IMR-90 (cell line): ENCODE results near the gene NOS3. TPM values are rescaled to one million over a fixed set of nuclear protein-coding genes. Genes with fewer than 3 reads are reported as not detected.

ENCODE experiments used
- ATAC-seq: fragments of 200-7000 bp; cut with Tn5 transposase; 2 replicates; pipeline ENCODE4 v1.9.1; 2020; ENCODE audit warnings: low read depth, mild to moderate bottlenecking, moderate library complexity
- BruUV-seq: library from RNA; stranded (reverse); fragments of 400-500 nt; replicated peaks from 2 replicates; lab custom pipeline; 2021; lab: Mats Ljungman, UMichigan
- CTCF ChIA-PET: fragments of 300-600 bp; formaldehyde crosslinking; extraction: SDS; loops from one replicate; lab custom pipeline; 2021; ENCODE audit warnings: antibody characterized with exemption; lab: Yijun Ruan, JAX
- POLR2A ChIA-PET: fragments of 300-600 bp; sonication (Branson Sonifier 250); formaldehyde crosslinking; loops from one replicate; lab custom pipeline; 2022; ENCODE audit warnings: antibody characterized with exemption; ENCODE audit not compliant: unreplicated experiment; lab: Charles Lee
- DNase-seq: peaks from one replicate; pipeline ENCODE4 v3.0.0; 2013
- H2AFZ ChIP-seq: replicated peaks from 2 replicates; pipeline ENCODE3; 2013; ENCODE audit warnings: low read length, mild to moderate bottlenecking; ENCODE audit not compliant: poor library complexity
- H2AK5ac ChIP-seq: 2 replicates; pipeline ENCODE4 v1.6.1; 2013; ENCODE audit warnings: low read depth, low read length, inconsistent platforms
- H2AK9ac ChIP-seq: replicated peaks from 2 replicates; pipeline ENCODE3; 2013; ENCODE audit warnings: mild to moderate bottlenecking, low read depth, low read length, moderate library complexity; ENCODE audit not compliant: poor library complexity
- H2BK120ac ChIP-seq: 2 replicates; pipeline ENCODE4 v1.6.1; 2013; ENCODE audit warnings: low read depth, low read length, inconsistent platforms
- H2BK15ac ChIP-seq: 3 replicates; pipeline ENCODE4 v1.6.1; 2013; ENCODE audit warnings: low read depth, low read length, inconsistent platforms
- H2BK20ac ChIP-seq: 2 replicates; pipeline ENCODE4 v1.6.1; 2013; ENCODE audit warnings: low read depth, mild to moderate bottlenecking, inconsistent platforms, low read length, moderate library complexity
- H2BK5ac ChIP-seq: 2 replicates; pipeline ENCODE4 v1.6.1; 2013; ENCODE audit warnings: mild to moderate bottlenecking, low read depth, low read length, inconsistent platforms; ENCODE audit not compliant: poor library complexity, severe bottlenecking
- H3K14ac ChIP-seq: replicated peaks from 2 replicates; pipeline ENCODE4 v1.6.1; 2013; ENCODE audit warnings: low read depth, low read length, inconsistent platforms
- H3K18ac ChIP-seq: 2 replicates; pipeline ENCODE4 v1.6.1; 2013; ENCODE audit warnings: low read depth, low read length, control low read depth
- H3K23ac ChIP-seq: 2 replicates; pipeline ENCODE4 v1.6.1; 2013; ENCODE audit warnings: low read depth, low read length, inconsistent platforms
- H3K27ac ChIP-seq: 2 replicates; pipeline ENCODE4 v1.5.1; 2013; ENCODE audit warnings: mild to moderate bottlenecking, control low read depth, low read length; ENCODE audit not compliant: insufficient read depth
- H3K27me3 ChIP-seq: 2 replicates; pipeline ENCODE4 v1.6.1; 2013; ENCODE audit warnings: low read length; ENCODE audit not compliant: control insufficient read depth, insufficient read depth
- H3K36me3 ChIP-seq: 2 replicates; pipeline ENCODE4 v1.6.1; 2013; ENCODE audit warnings: low read length, mixed read lengths; ENCODE audit not compliant: control insufficient read depth, insufficient read depth
- H3K4ac ChIP-seq: 2 replicates; pipeline ENCODE4 v1.6.1; 2013; ENCODE audit warnings: low read depth, low read length, inconsistent platforms
- H3K4me1 ChIP-seq: 2 replicates; pipeline ENCODE4 v1.6.1; 2013; ENCODE audit warnings: low read length, mixed read lengths; ENCODE audit not compliant: control insufficient read depth, insufficient read depth
- H3K4me2 ChIP-seq: 2 replicates; pipeline ENCODE4 v1.6.1; 2013; ENCODE audit warnings: low read depth, mild to moderate bottlenecking, control low read depth, low read length, moderate library complexity
- H3K4me3 ChIP-seq: 2 replicates; pipeline ENCODE4 v1.5.1; 2013; ENCODE audit warnings: low read depth, mild to moderate bottlenecking, control low read depth, low read length, moderate library complexity; ENCODE audit not compliant: insufficient read depth
- H3K56ac ChIP-seq: 2 replicates; pipeline ENCODE4 v1.6.1; 2013; ENCODE audit warnings: low read length, inconsistent platforms; ENCODE audit not compliant: insufficient read depth; ENCODE audit errors: extremely low read depth
- H3K79me1 ChIP-seq, 2 experiments: 2 replicates each; pipeline ENCODE4 v1.6.1; 2013; ENCODE audit warnings: low read length in 2 of 2, inconsistent platforms in 1 of 2, low read depth in 1 of 2
- H3K9ac ChIP-seq: 2 replicates; pipeline ENCODE4 v1.6.1; 2013; ENCODE audit warnings: low read depth, low read length, control low read depth
- H3K9me1 ChIP-seq: 2 replicates; pipeline ENCODE4 v1.6.1; 2013; ENCODE audit warnings: low read length, inconsistent platforms; ENCODE audit not compliant: insufficient read depth
- H3K9me3 ChIP-seq: 2 replicates; pipeline ENCODE4 v1.6.1; 2013; ENCODE audit warnings: low read length; ENCODE audit not compliant: control insufficient read depth, insufficient read depth
- H4K20me1 ChIP-seq: 2 replicates; pipeline ENCODE4 v1.6.1; 2013; ENCODE audit warnings: low read length, inconsistent platforms; ENCODE audit not compliant: insufficient read depth
- H4K5ac ChIP-seq: 2 replicates; pipeline ENCODE4 v1.6.1; 2013; ENCODE audit warnings: mild to moderate bottlenecking, low read depth, low read length, control low read depth
- H4K8ac ChIP-seq, 2 experiments: 2 replicates each; pipeline ENCODE4 v1.6.1; 2013; ENCODE audit warnings: low read depth in 2 of 2, low read length in 2 of 2, control low read depth in 1 of 2, inconsistent platforms in 1 of 2
- H4K91ac ChIP-seq: 2 replicates; pipeline ENCODE4 v1.6.1; 2013; ENCODE audit warnings: low read depth, low read length, inconsistent platforms; ENCODE audit not compliant: insufficient read depth
- BHLHE40 ChIP-seq: fragments of 150-350 bp; IDR thresholded peaks from 2 replicates; pipeline ENCODE4 v1.6.1; 2016; ENCODE audit warnings: mild to moderate bottlenecking, low read depth, low read length
- CHD1 ChIP-seq: IDR thresholded peaks from 2 replicates; pipeline ENCODE4 v1.6.1; 2012; ENCODE audit warnings: low read depth, low read length, improper control_type of control experiment
- MAFK ChIP-seq: IDR thresholded peaks from 2 replicates; pipeline ENCODE4 v1.6.1; 2012; ENCODE audit warnings: low read depth, low read length, improper control_type of control experiment
- MAZ ChIP-seq: IDR thresholded peaks from 2 replicates; pipeline ENCODE4 v1.6.1; 2012; ENCODE audit warnings: low read depth, mild to moderate bottlenecking, low read length, improper control_type of control experiment, moderate library complexity, borderline replicate concordance
- NFE2L2 ChIP-seq: fragments of 150-350 bp; IDR thresholded peaks from 2 replicates; pipeline ENCODE4 v1.6.1; 2016; ENCODE audit warnings: low read depth, mild to moderate bottlenecking, low read length
- POLR2A ChIP-seq: IDR thresholded peaks from 2 replicates; pipeline ENCODE4 v1.6.1; 2012; ENCODE audit warnings: mild to moderate bottlenecking, low read depth, low read length
- RAD21 ChIP-seq: IDR thresholded peaks from 2 replicates; pipeline ENCODE4 v1.6.1; 2012; ENCODE audit warnings: low read length, improper control_type of control experiment
- WGBS, 2 experiments: methylation state at CpG; one replicate each; pipeline versions ENCODE4 v1.1.5 to v1.1.7; 2013; ENCODE audit warnings: missing lambda C conversion rate in 2 of 2; ENCODE audit not compliant: insufficient read length in 1 of 2; ENCODE audit errors: extremely low coverage in 2 of 2; 5-methylcytosine and 5-hydroxymethylcytosine counted together
- dilution Hi-C: fragments of 300-500 bp; cut with HindIII; formaldehyde crosslinking; loops from one replicate; pipeline ENCODE4 v1.14.3; 2018; ENCODE audit warnings: low sequenced_read_pairs; ENCODE audit not compliant: unreplicated experiment
- in situ Hi-C: fragments of 300-500 bp; cut with MboI; formaldehyde crosslinking; loops from 3 replicates; pipeline ENCODE4 v1.14.3; 2019; ENCODE audit warnings: low sequenced_read_pairs, inconsistent platforms, mixed read lengths
- intact Hi-C: fragments of 100-400 bp; cut with micrococcal nuclease; formaldehyde crosslinking; loops from 2 replicates; pipeline ENCODE4 v1.10.0; 2022
- polyA plus RNA-seq, 3 experiments: library from polyadenylated mRNA; depleted of rRNA; stranded (reverse); fragments of >200 nt; gene quantifications; 2 replicates each; pipeline ENCODE4 v1.2.3, GENCODE V29; 2012; ENCODE audit warnings: low replicate concordance in 1 of 3
- total RNA-seq: library from RNA; depleted of rRNA; stranded (reverse); fragments of >200 nt; gene quantifications from 2 replicates; pipeline ENCODE4 v1.2.3, GENCODE V29; 2012
- TF ChIP-seq, protein P1 (sequence below): fragments of 150-350 bp; IDR thresholded peaks from 2 replicates; pipeline ENCODE4 v1.6.1; 2016; ENCODE audit warnings: low read depth, mild to moderate bottlenecking, low read length, moderate library complexity, borderline replicate concordance
- TF ChIP-seq, protein P2 (sequence below): conservative IDR thresholded peaks from 2 replicates; pipeline ENCODE4 v1.5.1; 2012; ENCODE audit warnings: mild to moderate bottlenecking, low read depth, low read length, improper control_type of control experiment

NOS3 gene
- total and polyA plus RNA-seq, 2 of the 4 experiments (the other 2 are of a cell fraction) = 0.72 to 2.0 TPM

DNA sequence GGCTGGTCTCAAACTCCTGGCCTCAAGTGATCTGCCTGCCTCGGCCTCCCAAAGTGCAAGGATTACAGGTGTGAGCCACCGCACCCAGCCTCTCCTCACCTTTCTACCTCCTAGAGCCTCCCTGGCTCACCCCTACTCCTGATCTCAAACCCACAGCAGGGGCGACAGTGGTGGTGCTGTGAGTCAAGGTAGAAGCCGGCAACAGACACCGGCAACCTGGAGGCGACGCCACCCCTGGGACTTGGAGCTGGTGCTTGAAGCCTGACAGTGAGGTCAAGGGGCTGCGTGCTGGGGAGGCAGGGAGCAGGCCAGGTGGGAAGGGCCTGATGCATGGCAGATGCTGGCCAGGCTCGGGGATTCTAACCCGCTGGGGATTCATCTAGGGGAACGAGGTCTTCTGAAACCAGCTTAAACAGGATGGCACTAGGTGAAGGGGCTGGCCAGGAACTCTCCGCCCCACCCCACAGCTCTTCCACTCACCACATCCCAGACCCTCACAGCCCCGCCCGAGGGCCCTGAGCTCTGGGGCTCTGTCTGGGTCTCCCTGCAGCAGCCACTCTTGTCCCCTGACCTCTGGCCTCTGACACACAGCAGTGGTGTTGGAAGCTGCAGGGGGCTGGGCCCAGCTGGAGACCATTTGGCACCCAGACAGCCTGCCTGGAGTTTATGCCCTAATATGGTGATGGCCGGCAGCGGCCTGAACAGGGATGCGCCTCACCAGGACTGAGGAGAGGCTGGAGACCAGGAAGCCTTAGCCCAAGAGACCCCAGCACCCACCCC, 29.1 kb upstream of the NOS3 start:
- Histone ChIP-seq H2BK5ac (no peak overlapping the region), H3K36me3 (no peaks in the 10 kb centered on the region; the same call in 1 of the 2 replicates), H2AK9ac (peak overlapping the region; percentile 18), H4K20me1 (no peaks in the 10 kb centered on the region), H3K14ac (0 out of 2 replicates have a peak overlapping the region, but pooled peaks have one; percentile 73), H2BK120ac (peak overlapping the region; percentile 66), H2BK15ac (no peak overlapping the region), H3K23ac (no peak overlapping the region), H3K4me3 (no peak overlapping the region), H3K4me2 (no peak overlapping the region), H2BK20ac (peak overlapping the region; percentile 64), H2AFZ (peak overlapping the region; percentile 52), H3K27me3 (no peaks in the 10 kb centered on the region; the same call in 1 of the 2 replicates), H3K56ac (0 out of 2 replicates have a peak overlapping the region, but pooled peaks have one; percentile 46), H3K9me3 (no peaks in the 10 kb centered on the region), H4K8ac (peak overlapping the region; percentile 78 to 85; a peak in 3 of 4 replicates), H2AK5ac (peak overlapping the region; percentile 52), H3K4ac (peak overlapping the region; percentile 71), H3K27ac (peak overlapping the region; percentile 79), H3K9me1 (no peaks in the 10 kb centered on the region), H3K4me1 (peaks cover 13% of the 10 kb centered on the region; the same call in 1 of the 2 replicates), H3K18ac (peak overlapping the region; percentile 63; the same call in 1 of the 2 replicates), H3K79me1 (no peaks in the 10 kb centered on the region), H4K5ac (peak overlapping the region; percentile 86), H3K9ac (peak overlapping the region; percentile 61), H4K91ac (peak overlapping the region; percentile 92)
- dilution Hi-C loops = no loop called here
- no TSS peak for BruUV-seq
- in situ Hi-C loops = no loop called here
- peak; percentile 47 for DNase-seq
- ATAC-seq = peak; percentile 66
- WGBS, 2 experiments = 50% methylated on average over 1 of the region's 17 CpGs; no CpG with 5 or more reads in 1 of the 2 experiments
- ChIA-PET CTCF (interaction anchor here (0.6 to 2.4 kb wide), 4 partner anchors 23 to 90 kb away, joined by 3 to 18 read pairs (median 6); no protein-coding TSS in a partner anchor), POLR2A (no interaction called here)
- no peak for TF ChIP-seq RAD21
- TF ChIP-seq, protein P1, sequence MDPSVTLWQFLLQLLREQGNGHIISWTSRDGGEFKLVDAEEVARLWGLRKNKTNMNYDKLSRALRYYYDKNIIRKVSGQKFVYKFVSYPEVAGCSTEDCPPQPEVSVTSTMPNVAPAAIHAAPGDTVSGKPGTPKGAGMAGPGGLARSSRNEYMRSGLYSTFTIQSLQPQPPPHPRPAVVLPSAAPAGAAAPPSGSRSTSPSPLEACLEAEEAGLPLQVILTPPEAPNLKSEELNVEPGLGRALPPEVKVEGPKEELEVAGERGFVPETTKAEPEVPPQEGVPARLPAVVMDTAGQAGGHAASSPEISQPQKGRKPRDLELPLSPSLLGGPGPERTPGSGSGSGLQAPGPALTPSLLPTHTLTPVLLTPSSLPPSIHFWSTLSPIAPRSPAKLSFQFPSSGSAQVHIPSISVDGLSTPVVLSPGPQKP = no peak
- no peak; the same call in 1 of the 2 replicates for TF ChIP-seq NFE2L2
- no peak for TF ChIP-seq BHLHE40
- TF ChIP-seq MAFK = no peak
- TF ChIP-seq MAZ = no peak
- no peak for TF ChIP-seq POLR2A
- TF ChIP-seq, protein P2, sequence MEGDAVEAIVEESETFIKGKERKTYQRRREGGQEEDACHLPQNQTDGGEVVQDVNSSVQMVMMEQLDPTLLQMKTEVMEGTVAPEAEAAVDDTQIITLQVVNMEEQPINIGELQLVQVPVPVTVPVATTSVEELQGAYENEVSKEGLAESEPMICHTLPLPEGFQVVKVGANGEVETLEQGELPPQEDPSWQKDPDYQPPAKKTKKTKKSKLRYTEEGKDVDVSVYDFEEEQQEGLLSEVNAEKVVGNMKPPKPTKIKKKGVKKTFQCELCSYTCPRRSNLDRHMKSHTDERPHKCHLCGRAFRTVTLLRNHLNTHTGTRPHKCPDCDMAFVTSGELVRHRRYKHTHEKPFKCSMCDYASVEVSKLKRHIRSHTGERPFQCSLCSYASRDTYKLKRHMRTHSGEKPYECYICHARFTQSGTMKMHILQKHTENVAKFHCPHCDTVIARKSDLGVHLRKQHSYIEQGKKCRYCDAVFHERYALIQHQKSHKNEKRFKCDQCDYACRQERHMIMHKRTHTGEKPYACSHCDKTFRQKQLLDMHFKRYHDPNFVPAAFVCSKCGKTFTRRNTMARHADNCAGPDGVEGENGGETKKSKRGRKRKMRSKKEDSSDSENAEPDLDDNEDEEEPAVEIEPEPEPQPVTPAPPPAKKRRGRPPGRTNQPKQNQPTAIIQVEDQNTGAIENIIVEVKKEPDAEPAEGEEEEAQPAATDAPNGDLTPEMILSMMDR = no peak
- no peak for TF ChIP-seq CHD1
- intact Hi-C loops = loop anchor here (1.0 to 2.0 kb wide), 4 partner anchors 57 to 211 kb away; no protein-coding TSS in a partner anchor
